Right atrium auricular region (tissue), 2 donors: ENCODE data around the gene UBE2E3. TPM values are rescaled to one million over a fixed set of nuclear protein-coding genes. Genes with fewer than 3 reads are reported as not detected.
"Not testable (repeated sequence)": the region's sequence is repeated elsewhere in the genome, so short reads cannot be mapped to it uniquely, and the experiment has no call there.

Source experiments
- DNase-seq: peaks from one replicate; pipeline ENCODE4 v3.0.0-alpha.2; 2019; ENCODE audit warnings: low spot score
- H3K27ac ChIP-seq, 2 donors: fragments of 200-600 bp; sonication (generic); 1 replicate in 1 of 2; 2 replicates in 1 of 2; pipeline ENCODE4 v1.5.1; 2016 to 2019
- H3K27me3 ChIP-seq, 2 donors: fragments of 200-600 bp; sonication (generic); one replicate each; pipeline versions ENCODE4 v1.5.1 to v1.6.0; 2017 to 2019
- H3K36me3 ChIP-seq: fragments of 200-600 bp; sonication (generic); one replicate; pipeline ENCODE4 v1.5.1; 2016
- H3K4me1 ChIP-seq, 2 donors: fragments of 200-600 bp; sonication (generic); one replicate each; pipeline versions ENCODE4 v1.5.1 to v1.6.0; 2017 to 2019
- H3K4me3 ChIP-seq, 2 donors: fragments of 200-600 bp; sonication (generic); 1 replicate in 1 of 2; 2 replicates in 1 of 2; pipeline ENCODE4 v1.5.1; 2017 to 2019; ENCODE audit warnings: mild to moderate bottlenecking in 1 of 2, moderate library complexity in 1 of 2
- H3K9me3 ChIP-seq, 2 donors: fragments of 200-600 bp; sonication (generic); one replicate each; pipeline ENCODE4 v1.5.1; 2019
- CTCF ChIP-seq, 2 donors: fragments of 200-600 bp; sonication (generic); IDR thresholded peaks; one replicate each; pipeline ENCODE4 v1.5.1; 2019; ENCODE audit warnings: antibody characterized with exemption in 2 of 2
- total RNA-seq, 2 donors: library from RNA; depleted of rRNA; stranded (reverse); fragments of >200 nt; gene quantifications; one replicate each; pipeline ENCODE4 v1.1.0, GENCODE V29; 2016

UBE2E3 gene
- total RNA-seq, 2 donors from 2014 or later, result 48.3 to 57.3 TPM

GRCh38 chr2:181037922-181038321 is 57.5 kb downstream of the UBE2E3 start:
- no peaks in the 10 kb centered on the region for H3K27me3 ChIP-seq
- H3K4me3 ChIP-seq, result no peak overlapping the region
- H3K4me1 ChIP-seq, result no peaks in the 10 kb centered on the region
- TF ChIP-seq CTCF (IDR thresholded peaks at IDR 0.05), result no peak
- no peak for DNase-seq
- H3K27ac ChIP-seq, result no peak overlapping the region
- no peaks in the 10 kb centered on the region for H3K36me3 ChIP-seq
- no peaks in the 10 kb centered on the region for H3K9me3 ChIP-seq

GRCh38 chr2:181038796-181039195 is 58.4 kb downstream of the UBE2E3 start:
- Histone ChIP-seq H3K27me3 (no peaks in the 10 kb centered on the region), H3K4me3 (no peak overlapping the region), H3K27ac (no peak overlapping the region), H3K36me3 (no peaks in the 10 kb centered on the region), H3K4me1 (no peaks in the 10 kb centered on the region), H3K9me3 (no peaks in the 10 kb centered on the region)
- no peak for DNase-seq
- no peak for TF ChIP-seq CTCF (IDR thresholded peaks at IDR 0.05)

GRCh38 chr2:181040839-181041238 is 60.4 kb downstream of the UBE2E3 start:
- not testable (repeated sequence) for H3K4me3 ChIP-seq, H3K4me1 ChIP-seq, H3K9me3 ChIP-seq, H3K27ac ChIP-seq, H3K27me3 ChIP-seq, H3K36me3 ChIP-seq, DNase-seq

- no peak for DNase-seq
- Histone ChIP-seq H3K36me3 (no peaks in the 10 kb centered on the region), H3K9me3 (no peaks in the 10 kb centered on the region), H3K27me3 (no peaks in the 10 kb centered on the region), H3K27ac (no peak overlapping the region), H3K4me1 (no peaks in the 10 kb centered on the region), H3K4me3 (no peak overlapping the region)
- no peak for TF ChIP-seq CTCF (IDR thresholded peaks at IDR 0.05)
Observed at GRCh38 chr2:181041661-181042060, 61.3 kb downstream of the UBE2E3 start.

- Histone ChIP-seq H3K36me3 (no peaks in the 10 kb centered on the region), H3K4me1 (no peaks in the 10 kb centered on the region), H3K4me3 (no peak overlapping the region), H3K9me3 (no peaks in the 10 kb centered on the region), H3K27ac (no peak overlapping the region), H3K27me3 (no peaks in the 10 kb centered on the region)
- TF ChIP-seq CTCF (IDR thresholded peaks at IDR 0.05), result no peak
- no peak for DNase-seq
Observed at GRCh38 chr2:181042706-181043105, 62.3 kb downstream of the UBE2E3 start.

GRCh38 chr2:181046833-181047232 is 66.4 kb downstream of the UBE2E3 start:
- no peaks in the 10 kb centered on the region for H3K27me3 ChIP-seq
- H3K4me1 ChIP-seq, result no peaks in the 10 kb centered on the region
- no peaks in the 10 kb centered on the region for H3K9me3 ChIP-seq
- no peak overlapping the region for H3K27ac ChIP-seq
- no peaks in the 10 kb centered on the region for H3K36me3 ChIP-seq
- no peak for DNase-seq
- no peak for TF ChIP-seq CTCF (IDR thresholded peaks at IDR 0.05)
- no peak overlapping the region for H3K4me3 ChIP-seq
